ENCODE measurements around the gene CPSF6. TPM values are rescaled to one million over a fixed set of nuclear protein-coding genes. Genes with fewer than 3 reads are reported as not detected.
"Not testable (repeated sequence)": the region's sequence is repeated elsewhere in the genome, so short reads cannot be mapped to it uniquely, and the experiment has no call there.

The CPSF6 gene
- total RNA-seq, 1 donor from 2014 or later = 114 TPM

- Mint-ChIP-seq H3K36me3 (ENCODE audit: low read depth) (no peaks in the 10 kb centered on the region), H3K4me3 (no peak overlapping the region), H3K27me3 (ENCODE audit: insufficient read depth) (peaks cover 8% of the 10 kb centered on the region), H3K9me3 (peaks cover 17% of the 10 kb centered on the region), H3K27ac (no peak overlapping the region), H3K4me1 (ENCODE audit: low read depth) (no peaks in the 10 kb centered on the region)
- DNase-seq (ENCODE audit: low spot score) = no peak
- intact Hi-C loops (cut with micrococcal nuclease) = no loop called here
These were observed 70.1 kb downstream of the CPSF6 start for GRCh38 chr12:69309461-69309860.

- Mint-ChIP-seq H3K36me3 (ENCODE audit: low read depth) (no peaks in the 10 kb centered on the region), H3K9me3 (no peaks in the 10 kb centered on the region), H3K4me1 (ENCODE audit: low read depth) (no peaks in the 10 kb centered on the region), H3K27me3 (ENCODE audit: insufficient read depth) (peaks cover 3% of the 10 kb centered on the region), H3K27ac (no peak overlapping the region), H3K4me3 (no peak overlapping the region)
- intact Hi-C loops (cut with micrococcal nuclease) = no loop called here
- DNase-seq (ENCODE audit: low spot score) = no peak
These were observed 73.8 kb downstream of the CPSF6 start for GRCh38 chr12:69313209-69313608.

GRCh38 chr12:69316784-69317183 is 77.4 kb downstream of the CPSF6 start:
- H3K4me1 Mint-ChIP-seq (ENCODE audit: low read depth); H3K36me3 Mint-ChIP-seq (ENCODE audit: low read depth); H3K9me3 Mint-ChIP-seq; H3K4me3 Mint-ChIP-seq; intact Hi-C loops (cut with micrococcal nuclease); H3K27me3 Mint-ChIP-seq (ENCODE audit: insufficient read depth); H3K27ac Mint-ChIP-seq; DNase-seq (ENCODE audit: low spot score): not testable (repeated sequence)

DNA sequence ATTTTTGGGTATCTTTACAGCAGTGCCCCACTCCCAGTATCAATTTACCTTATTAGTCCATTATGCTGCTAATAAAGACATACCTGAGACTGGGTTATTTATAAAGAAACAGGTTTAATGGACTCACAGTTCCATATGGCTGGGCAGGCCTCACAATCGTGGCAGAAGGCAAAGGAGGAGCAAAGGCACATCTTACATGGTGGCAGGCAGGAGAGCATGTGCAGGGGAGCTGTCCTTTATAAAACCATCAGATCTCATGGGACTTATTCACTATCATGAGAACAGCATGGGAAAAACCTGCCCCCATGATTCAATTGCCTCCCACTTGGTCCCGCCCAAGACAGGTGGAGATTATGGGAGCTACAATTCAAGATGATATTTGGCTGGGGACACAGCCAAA is 77.9 kb downstream of the CPSF6 start:
- H3K4me3 Mint-ChIP-seq; H3K4me1 Mint-ChIP-seq (ENCODE audit: low read depth); H3K9me3 Mint-ChIP-seq; H3K36me3 Mint-ChIP-seq (ENCODE audit: low read depth); H3K27me3 Mint-ChIP-seq (ENCODE audit: insufficient read depth); H3K27ac Mint-ChIP-seq; intact Hi-C loops (cut with micrococcal nuclease); DNase-seq (ENCODE audit: low spot score): not testable (repeated sequence)

GRCh38 chr12:69318225-69318624 is 78.9 kb downstream of the CPSF6 start:
- H3K27me3 Mint-ChIP-seq (ENCODE audit: insufficient read depth) = peaks cover 8% of the 10 kb centered on the region
- H3K9me3 Mint-ChIP-seq = no peaks in the 10 kb centered on the region
- H3K36me3 Mint-ChIP-seq (ENCODE audit: low read depth) = no peaks in the 10 kb centered on the region
- no peak overlapping the region for H3K27ac Mint-ChIP-seq
- H3K4me3 Mint-ChIP-seq = no peak overlapping the region
- no peaks in the 10 kb centered on the region for H3K4me1 Mint-ChIP-seq (ENCODE audit: low read depth)
- DNase-seq (ENCODE audit: low spot score) = no peak
- intact Hi-C loops (cut with micrococcal nuclease) = no loop called here

- peaks cover 5% of the 10 kb centered on the region for H3K27me3 Mint-ChIP-seq (ENCODE audit: insufficient read depth)
- no peak overlapping the region for H3K4me3 Mint-ChIP-seq
- intact Hi-C loops (cut with micrococcal nuclease) = no loop called here
- H3K36me3 Mint-ChIP-seq (ENCODE audit: low read depth) = no peaks in the 10 kb centered on the region
- H3K27ac Mint-ChIP-seq = no peak overlapping the region
- DNase-seq (ENCODE audit: low spot score) = no peak
- no peaks in the 10 kb centered on the region for H3K4me1 Mint-ChIP-seq (ENCODE audit: low read depth)
- no peaks in the 10 kb centered on the region for H3K9me3 Mint-ChIP-seq
These were observed 82.0 kb downstream of the CPSF6 start for GRCh38 chr12:69321351-69321750.

Other genes with a start within 250 kb of the CPSF6 start
- gene LYZ, start 108.8 kb downstream of the CPSF6 start, total RNA-seq = not detected in 2 replicates
- gene YEATS4, start 120.2 kb downstream of the CPSF6 start, total RNA-seq = 45.2 and 47.2 TPM in 2 replicates
- 13.1 and 13.7 TPM in 2 replicates for gene FRS2, start 230.8 kb downstream of the CPSF6 start, total RNA-seq

Data from activated T-helper 1 cell treated with anti-CD3 and anti-CD28 coated beads, Interleukin-12 subunit alpha, Interleukin-12 subunit beta, Interleukin-2, Interleukin-4 antibody, amounts not matched to agents 30 ng/mL and 10 ng/mL and 1 ng/mL, durations not matched to agents 14 hours and 24 hours and 36 hours (primary cell).